NCI-H2196 (cell line): ENCODE results near the gene PDZRN4.
A peak's percentile ranks its signal among the peaks of the same experiment; 100 is the strongest.

Experiments used
- DNase-seq: peaks from one replicate; lab custom pipeline; 2025; ENCODE audit not compliant: unreplicated experiment; lab: John Stamatoyannopoulos, UW

The PDZRN4 gene

DNA sequence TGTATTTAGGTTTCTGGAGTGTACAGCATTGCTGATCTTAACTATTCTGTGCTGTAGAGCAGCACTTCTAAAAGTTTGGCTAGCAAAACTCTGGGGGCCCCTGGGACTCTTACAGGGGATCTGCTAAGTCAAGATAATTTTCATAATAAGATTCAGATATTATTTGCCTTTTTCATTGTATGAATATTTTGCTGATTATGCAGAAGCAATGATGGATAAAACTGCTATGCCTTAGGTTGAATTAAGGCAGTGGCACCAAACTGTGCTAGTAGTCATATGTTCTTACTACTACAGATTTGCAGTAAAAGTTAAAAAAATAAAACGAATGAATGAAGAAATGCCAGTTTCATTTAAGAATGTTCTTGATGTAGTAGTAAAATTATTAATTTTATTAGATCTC is 160.1 kb downstream of the PDZRN4 start:
- DNase-seq = no peak

DNA sequence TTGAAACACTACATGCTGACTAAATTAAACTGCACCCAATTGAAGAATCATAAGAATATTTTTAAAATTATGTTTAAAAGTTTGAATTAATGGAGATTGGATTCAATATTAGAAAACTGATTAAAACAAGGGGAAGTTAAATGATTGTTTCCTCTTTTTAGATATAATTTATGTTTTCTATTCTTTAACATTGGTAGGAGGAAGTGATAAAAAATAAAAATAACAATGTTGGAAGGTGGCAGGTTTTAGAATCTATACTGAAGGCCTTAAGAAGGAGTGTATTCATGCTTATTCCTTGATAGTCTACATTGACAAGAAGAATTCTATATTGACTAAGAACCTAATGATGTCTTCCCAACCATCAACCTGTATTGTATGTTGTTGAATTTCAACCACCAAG is 168.1 kb downstream of the PDZRN4 start:
- DNase-seq = no peak

DNA sequence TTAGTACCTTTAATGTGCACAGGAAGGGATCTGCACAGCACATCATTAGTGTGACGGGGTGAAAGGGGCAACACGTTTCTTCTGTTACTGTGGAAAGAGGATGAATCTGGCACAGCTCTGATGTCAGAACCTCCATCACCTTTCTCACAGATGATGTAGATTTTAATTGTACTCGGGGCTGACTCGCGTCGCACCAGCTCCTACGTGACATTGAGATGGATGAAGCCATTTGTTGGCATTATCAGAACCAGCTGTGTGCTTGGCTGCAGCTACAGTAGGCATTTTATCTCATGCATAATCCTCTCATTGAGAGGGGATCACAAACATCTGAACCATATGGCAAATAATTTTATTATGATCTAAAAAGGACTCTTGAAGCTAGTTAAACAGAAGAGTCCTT is 173.6 kb downstream of the PDZRN4 start:
- DNase-seq = no peak

DNA sequence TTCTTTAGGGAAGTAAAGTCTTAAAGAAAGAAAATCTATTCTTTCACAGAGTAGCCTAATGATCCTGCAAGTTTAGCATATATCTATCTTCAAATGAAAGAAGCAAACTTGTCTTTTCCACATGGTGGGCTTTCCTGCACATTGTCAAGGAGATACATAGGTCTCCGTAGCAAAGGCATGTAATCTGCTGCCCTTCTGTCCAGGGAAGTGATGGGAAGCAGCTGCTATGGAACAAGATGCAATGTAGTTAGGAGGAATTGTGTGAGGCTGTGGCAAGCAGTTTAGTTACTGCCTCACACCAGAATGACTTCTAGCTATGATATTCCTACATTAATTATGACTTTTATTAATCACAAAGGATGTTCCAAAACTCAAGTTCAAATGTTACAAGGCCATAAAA is 174.4 kb downstream of the PDZRN4 start:
- DNase-seq = no peak

DNA sequence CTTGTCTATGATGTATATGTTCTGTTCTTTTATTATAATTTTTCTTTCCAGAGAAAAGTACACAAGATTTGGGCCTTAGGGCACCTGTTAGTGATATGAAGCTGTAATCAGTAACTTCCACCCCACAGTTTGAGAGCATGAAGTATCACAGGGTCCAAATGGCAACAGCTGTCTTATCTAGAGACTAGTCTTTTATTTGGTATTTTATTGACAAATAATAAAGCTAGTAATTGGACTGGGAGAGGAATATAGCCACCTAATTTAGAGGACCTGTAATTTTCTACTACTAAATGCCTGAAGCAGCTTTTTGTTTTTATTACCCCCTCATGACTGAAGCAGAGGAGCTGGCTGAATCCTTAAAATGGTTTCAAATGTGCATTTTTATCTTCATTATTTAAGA is 174.8 kb downstream of the PDZRN4 start:
- DNase-seq = no peak

DNA sequence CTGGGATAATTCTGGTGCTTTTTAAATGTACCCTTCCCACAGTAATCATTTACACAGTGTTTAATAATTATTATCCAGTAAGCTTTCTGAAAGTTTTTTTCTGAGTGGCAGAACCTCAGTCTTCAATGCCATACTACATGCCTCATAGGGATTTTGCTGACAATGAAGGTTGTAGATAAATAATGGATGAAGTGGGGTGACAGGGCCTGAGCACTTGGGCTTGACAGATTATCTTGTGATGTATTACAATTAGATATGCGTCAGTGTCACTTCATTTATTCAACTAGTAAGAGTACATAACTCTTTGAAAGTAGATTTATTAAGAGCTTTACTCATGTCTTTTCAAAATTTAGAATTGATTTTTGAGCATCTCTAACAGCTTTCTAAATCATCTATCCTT is 176.1 kb downstream of the PDZRN4 start:
- DNase-seq = no peak

DNA sequence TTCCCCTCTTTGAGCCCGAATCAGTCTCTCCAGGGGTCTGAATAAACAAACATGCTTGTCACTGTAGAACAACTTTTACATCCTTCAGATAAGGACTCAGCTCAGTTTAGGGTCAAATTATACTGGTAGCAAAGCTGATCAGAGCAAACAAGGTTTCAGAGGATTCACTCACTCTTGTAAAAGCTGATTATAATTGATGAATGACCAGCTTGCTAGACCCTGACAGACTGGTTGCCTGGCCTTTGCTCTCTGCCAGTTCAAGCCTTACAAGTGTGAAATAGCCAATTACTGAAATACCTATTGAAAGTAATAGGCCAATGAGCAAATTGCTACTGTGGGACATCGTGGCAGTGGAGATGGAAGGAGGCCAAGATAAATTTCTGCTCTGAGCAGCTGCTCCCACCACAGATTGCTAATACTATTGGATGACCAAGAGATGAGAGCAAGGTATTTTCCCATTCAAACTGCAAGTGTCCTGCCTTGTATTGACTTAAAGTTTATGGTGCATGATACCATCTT is 177.6 kb downstream of the PDZRN4 start:
- peak; percentile 15 for DNase-seq

DNA sequence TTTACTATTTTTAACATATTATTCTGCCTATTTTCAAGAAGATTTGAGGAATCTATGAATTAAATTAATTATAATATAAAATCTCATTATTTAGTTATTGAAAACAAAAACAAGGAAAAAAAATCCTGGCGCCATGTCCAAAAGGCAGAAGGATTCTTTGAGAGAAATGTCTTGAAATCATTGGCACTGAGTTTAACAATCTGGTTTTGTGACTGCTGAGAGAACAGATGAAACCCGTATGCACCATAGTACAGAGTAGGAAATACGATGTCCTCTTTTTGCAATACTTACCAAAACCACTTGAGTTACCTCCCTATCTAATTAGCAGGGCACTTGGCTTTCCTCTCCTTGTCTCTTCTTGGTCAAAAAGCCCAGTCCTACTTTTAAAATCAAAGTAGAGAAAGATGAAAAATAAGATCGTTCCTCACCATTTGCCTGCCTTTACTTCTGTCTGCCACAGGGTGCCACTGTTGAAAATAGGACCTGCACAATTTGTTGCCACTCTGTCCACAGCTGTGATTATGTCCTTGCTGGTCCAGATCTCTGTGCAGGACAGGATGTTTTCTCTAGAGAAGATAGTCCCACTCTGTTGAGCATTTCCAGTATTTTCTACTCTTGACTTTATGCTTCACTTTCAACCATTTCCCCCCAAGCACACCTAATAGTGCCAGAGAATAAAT is 179.7 kb downstream of the PDZRN4 start:
- no peak for DNase-seq

DNA sequence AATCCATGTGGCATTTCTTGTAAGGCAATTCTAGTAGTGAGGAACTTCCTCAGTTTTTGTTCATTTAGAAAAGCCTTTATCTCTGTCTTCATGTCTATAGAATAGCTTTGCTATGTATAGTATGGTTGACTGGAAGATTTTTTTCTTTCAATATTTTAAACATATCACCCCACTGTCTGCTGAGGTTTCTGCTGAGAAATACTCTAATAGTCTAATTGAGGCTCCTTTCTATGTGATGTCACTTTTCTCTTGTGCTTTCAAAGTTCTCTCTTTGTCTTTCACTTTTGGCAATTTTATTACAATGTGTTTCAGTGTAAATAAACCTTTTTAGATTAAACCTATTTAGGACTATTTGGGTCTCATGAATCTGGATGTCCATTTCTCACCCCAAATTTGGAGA is 192.8 kb downstream of the PDZRN4 start:
- no peak for DNase-seq

DNA sequence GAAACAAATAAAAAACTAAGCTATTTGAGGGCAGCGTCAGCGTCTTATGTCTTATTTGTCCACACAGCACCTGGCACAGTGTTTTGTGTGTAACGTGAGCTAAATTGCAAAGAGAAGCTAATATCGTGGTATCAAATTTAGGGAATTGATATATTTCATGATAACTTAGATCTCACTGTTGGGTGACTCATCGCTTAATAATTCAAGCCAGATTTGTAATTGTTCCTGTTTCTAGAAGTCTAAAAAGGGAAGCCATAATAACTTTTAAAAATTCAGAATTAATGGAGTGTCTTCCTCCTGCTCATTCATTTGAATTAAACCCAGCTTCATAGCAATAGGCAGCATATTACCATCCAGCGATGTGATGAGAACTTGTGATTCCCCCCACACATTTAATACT is 214.7 kb downstream of the PDZRN4 start:
- DNase-seq = no peak

DNA sequence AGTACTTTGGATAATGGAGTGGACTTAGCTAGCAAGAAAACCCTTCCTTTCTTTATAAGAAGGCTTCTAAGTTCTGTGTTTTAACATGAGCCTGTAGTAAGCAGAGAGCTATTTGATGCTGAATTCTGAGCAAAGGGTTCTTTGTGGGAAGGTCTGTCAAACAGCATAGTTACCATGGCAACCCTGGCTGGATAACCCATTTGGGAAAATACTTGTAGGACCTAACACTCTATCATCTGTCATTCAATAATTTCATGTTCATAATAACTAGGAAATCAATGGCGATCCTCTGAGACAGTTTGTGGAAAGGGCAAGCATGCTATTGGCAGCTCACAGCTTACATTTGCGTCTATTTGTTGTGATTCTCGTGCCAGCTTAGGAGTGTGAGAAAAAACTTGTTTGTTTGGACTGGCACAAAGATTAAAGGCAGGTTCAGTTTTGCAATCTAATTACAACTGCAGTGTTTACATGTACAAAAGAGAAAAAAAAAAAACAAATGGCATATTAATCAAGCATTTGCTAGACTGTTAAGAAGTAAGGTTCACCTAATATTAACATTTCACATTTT is 219.2 kb downstream of the PDZRN4 start:
- no peak for DNase-seq

DNA sequence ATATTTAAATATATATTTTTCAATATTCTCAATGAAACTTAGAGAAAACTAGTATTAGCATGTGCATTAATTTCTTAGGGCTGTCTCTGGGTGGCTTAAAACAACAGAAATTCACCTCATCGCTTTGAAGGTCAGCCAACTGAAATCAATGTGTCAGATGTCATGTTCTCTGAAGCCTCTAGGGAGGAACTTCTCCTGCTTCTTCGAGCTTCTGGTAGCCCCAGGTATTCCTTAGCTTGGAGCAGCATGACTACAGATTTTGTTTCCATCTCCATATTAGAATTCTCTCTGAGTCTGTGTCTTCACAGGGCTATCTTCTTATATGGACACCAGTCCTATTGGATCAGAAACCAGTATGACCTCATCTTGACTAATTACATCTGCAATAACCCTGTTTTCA is 221.5 kb downstream of the PDZRN4 start:
- DNase-seq = no peak

DNA sequence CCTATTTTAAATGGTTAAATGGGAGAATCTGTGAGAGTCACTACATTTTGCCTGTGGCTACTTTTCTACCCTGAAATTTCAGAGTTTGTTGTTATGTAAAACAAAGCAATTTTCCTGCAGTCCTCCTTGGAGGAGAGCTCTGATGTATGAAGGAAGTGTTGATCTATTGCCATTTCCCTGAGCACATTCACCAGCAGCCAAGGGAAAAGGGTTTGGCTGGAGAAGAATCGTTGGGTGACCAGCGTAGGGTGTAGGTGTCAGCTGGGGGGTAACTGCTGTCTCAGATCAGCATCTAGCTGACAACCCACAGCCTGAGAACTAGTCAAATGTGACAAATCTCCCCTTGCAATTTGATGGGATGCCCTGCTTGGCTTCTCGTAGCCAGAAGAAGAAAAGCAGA is 230.5 kb downstream of the PDZRN4 start:
- DNase-seq = no peak

DNA sequence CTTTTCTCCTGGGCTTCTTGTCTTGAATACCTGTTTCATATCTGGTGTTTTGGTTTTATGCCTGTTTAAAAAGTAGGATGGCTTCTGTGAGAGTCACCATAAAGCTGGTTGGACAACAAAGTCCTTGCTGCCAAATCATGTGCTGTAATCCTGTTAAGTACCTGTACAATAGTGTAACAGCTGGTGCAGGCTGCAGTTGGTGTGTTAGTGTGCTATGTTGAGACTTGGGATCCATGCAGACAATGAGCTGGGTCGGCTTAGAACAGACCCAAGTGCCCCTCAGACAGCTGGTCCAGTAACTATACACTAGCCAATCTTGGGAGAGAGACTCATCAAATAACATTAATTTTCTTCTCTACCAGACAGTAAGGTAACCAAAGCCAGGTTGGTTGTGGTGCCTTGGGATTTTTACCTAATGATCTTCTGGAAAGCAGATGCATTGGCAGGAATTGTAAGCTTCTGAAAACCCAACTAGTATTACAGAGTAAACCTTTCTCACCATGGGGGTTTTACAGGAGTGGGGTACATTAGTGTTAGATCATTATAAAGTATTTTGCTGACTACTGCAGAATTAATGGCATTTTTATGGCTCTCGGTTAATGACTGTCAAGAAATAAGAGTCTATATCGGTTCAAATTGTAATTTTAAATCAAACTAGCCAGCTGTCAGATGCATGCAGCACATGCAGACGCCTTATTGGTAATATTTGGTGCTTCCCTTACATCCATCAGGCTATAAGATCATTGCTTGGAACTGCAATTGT is 231.2 kb downstream of the PDZRN4 start:
- no peak for DNase-seq

DNA sequence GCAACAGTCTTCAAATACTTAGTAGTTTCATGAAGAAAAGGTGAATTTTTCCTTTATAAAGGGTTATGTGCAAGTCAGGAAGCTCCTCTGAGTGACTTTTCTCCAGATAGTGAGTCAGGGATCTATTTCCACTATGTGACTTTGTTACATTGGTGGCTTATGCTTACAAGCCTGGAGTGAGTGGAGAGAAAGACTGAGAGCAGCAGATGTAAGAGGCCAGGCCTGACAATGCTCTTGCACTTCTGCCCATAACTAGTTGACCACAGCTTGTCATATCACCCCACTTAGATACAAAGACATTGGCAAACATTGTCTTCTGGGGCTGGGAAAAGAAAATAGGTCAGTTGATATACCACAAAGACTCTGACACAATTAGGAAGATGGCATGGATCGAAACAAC is 236.5 kb downstream of the PDZRN4 start:
- no peak for DNase-seq

DNA sequence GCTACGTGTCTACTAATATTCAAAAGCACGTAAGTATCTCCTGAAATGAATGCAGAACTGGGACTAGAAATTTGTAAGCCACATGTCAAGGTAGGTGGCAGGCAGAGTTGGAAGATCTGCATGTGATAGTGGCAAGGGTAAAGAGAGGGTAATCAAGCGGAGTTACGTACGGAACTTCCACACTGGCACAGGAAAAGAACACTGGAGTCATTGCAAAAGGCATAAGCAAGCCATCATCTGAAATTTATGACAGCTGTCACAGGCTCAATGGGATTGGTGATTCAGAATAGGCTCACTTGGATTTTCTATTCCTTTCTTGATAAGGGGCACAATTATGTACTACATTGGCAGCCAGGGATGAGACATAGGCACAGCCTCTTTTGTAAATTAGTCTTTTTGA is 245.3 kb downstream of the PDZRN4 start:
- DNase-seq = no peak

DNA sequence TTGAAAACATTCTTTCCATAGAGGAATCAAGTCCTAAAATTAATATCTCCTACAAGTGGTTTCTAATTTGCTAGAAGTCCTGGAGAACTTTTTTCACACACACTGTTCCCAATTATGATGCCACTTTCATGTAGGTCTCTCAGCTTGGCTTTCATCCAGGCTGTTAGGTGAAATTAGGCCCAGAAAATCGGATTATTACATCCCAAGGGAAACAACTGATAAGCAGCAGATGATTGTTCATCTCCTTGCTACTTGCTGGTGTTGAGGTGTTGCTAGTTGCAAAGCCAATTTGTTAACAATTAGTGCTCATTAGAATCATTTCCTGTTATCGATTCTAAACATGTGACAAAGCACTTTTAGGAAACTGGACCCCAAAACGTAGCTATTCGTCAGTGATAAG is 248.0 kb downstream of the PDZRN4 start:
- DNase-seq = no peak

DNA sequence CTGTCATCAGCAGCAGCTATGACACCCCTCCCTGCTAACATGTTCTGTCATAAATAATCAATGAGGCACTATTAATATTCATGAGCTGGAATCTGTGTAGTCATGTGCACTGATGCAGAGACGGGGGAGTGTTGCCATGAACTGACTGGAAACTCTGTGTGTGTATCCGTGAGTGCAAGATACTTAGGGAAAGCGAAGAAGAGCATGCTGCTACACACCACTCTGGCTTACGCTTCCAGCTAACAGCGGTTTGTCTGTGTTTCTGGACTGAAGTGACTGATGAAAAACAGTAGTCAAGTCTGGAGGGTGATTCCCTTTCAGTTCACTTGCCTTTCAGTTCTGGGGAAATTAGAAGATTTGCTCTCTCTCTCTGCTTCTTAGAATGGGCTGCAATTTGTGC is 249.4 kb downstream of the PDZRN4 start:
- no peak for DNase-seq

DNA sequence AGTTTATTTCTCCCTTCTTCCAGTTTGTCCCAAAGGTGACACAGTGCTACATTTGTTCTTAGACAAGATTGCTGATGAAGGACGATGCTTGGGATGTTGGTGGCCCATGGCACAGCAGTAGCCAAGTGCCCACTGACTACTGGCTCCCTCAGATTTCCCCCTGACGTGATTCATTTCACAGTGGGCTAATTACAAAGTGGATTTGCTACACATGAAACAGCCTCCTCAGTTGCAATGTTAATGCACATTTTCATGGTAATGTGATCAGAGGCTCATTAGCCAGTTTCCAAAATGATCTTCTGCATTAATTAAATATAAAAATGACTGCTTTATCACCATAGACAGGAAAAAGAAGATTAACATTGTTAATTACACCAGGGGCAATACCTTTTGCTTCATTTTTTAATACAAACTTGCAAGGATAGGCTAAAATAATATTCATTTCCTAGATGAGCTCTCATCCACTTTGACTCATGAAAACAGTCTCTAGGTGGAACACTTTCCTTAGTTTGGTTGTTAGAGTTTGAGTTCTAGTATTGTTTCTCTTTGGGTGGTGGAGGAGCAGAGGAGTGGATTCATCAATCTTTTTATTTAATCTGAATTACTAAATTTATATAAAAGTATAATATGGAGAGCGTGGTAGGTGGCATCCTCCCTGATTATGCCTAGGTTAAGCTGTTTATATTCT is 250.9 kb downstream of the PDZRN4 start:
- no peak for DNase-seq

DNA sequence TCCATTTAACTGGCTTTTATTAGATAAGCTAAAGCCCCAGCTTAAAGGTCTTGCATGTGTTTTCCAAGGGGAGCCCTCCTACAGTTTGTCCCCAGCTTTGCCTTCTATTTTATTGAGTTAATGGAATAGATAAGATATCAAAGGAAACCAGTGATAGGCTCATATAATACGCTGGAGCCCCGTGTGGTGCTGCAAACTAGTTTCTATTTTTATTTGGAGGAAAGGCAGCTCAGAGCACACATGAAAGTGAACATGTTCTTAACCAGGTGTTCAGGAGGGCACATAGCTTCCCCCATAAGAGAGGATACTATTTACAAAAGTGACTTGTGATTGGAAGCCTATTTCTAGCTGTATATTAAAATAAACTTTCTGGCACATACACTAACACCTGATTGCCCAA is 251.7 kb downstream of the PDZRN4 start:
- DNase-seq = no peak

DNA sequence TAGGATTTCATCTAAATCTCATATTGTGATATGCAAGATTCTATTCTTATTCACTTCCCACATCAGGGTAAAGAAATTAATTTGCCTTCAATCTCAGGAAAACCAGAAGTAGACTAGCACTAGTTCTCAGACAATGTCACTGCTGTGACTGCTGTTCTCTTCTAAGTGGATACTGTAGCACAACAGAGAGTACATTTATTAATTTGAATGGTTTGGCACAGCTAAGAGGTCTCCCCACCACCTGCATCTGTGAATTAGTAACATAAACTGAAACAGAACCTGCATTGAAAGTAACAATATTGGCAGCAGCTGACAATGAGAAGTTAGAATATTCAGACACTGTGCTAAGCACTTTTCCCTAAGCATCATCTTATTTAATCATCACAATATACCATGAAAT is 253.1 kb downstream of the PDZRN4 start:
- no peak for DNase-seq

DNA sequence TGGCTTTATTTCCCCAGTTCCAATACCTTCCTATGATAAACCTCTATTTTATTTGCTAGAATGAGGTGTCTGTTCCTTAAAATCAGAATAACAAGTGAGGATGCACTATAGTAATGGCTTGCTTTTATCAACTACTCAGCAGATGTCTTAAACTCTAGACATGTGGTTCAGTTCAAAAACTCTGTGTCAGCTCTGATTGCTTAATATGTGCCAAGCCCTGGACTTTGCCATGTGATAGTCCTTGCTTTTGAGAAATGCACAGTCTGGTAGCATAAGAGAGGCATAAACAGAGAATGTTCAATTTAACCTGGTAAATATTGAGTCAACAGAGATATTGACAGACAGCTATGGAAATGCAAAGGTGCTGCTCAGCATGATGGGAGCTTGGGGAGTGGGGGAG is 254.8 kb downstream of the PDZRN4 start:
- no peak for DNase-seq
